WERI-Rb-1 (cell line): Measurements from ENCODE around the gene ZMYND11.

ENCODE experiments used
- DNase-seq: peaks from one replicate; pipeline ENCODE4 v3.0.0-alpha.2; 2020
- H3K27ac ChIP-seq: fragments of 250-450 bp; sonication (Bioruptor Pico); 2 replicates; pipeline ENCODE4 v1.5.1; 2020; ENCODE audit warnings: mild to moderate bottlenecking, moderate library complexity
- H3K27me3 ChIP-seq: fragments of 250-450 bp; sonication (Bioruptor Pico); 2 replicates; pipeline ENCODE4 v1.5.1; 2021; ENCODE audit warnings: mild to moderate bottlenecking, low read depth, moderate library complexity; ENCODE audit not compliant: insufficient read depth, severe bottlenecking
- H3K36me3 ChIP-seq: fragments of 250-450 bp; sonication (Bioruptor Pico); 2 replicates; pipeline ENCODE4 v1.5.1; 2020; ENCODE audit warnings: mild to moderate bottlenecking, moderate library complexity
- H3K4me3 ChIP-seq: 2 replicates; pipeline ENCODE4 v1.5.1; 2011; ENCODE audit warnings: low read depth, mild to moderate bottlenecking, control low read depth, low read length
- H3K9me3 ChIP-seq: fragments of 250-450 bp; sonication (Bioruptor Pico); 2 replicates; pipeline ENCODE4 v1.5.1; 2021; ENCODE audit warnings: mild to moderate bottlenecking, moderate library complexity; ENCODE audit not compliant: severe bottlenecking
- TF ChIP-seq, protein P1 (sequence below): IDR thresholded peaks from 2 replicates; pipeline ENCODE4 v1.5.1; 2011; ENCODE audit warnings: low read depth, mild to moderate bottlenecking, control low read depth, inconsistent platforms, low read length

ZMYND11 gene

DNA sequence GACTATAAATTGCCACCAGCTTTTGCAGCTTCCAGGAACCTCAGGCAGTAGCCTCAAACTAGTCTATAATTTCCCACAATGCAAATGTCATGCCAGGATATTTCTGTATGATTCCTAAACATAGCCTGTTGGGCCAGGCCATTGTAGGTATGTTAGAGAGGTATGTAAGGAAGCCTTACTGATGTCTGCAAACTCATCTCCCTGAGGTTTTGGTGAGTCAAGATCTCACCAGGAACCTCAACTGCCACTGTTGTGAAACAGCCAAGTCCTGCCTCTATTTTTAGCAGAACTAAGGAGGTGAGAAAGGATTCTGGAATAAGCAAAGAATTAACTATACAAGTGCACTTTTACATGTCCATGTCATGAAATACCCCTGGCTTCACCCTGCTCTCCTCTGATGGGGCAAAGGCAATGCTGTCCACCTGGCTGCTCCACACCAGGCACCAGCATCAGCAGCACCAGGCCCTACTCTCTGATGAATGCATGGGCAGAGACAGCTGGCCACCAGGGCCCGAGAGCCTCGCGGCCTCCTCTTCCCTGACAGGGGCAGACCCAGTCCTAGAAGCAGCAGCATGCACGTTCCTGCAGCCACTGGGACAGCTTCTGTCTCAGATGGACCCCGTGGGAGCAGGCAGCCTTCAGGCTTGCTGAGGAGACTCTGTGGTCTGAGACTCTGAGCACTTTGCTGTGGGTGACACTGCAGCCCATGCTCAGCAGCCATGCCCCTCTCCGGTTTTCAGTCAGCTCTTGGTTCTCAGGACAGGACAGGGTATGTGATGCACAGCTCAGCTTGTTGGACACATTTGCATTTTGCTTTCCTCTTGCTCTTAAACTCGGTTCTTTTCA lies 147.3 kb downstream of the ZMYND11 start:
- Histone ChIP-seq H3K27me3 (no peaks in the 10 kb centered on the region), H3K9me3 (no peaks in the 10 kb centered on the region), H3K27ac (no peak overlapping the region), H3K36me3 (no peaks in the 10 kb centered on the region), H3K4me3 (no peak overlapping the region)
- DNase-seq: no peak
- TF ChIP-seq, protein P1, sequence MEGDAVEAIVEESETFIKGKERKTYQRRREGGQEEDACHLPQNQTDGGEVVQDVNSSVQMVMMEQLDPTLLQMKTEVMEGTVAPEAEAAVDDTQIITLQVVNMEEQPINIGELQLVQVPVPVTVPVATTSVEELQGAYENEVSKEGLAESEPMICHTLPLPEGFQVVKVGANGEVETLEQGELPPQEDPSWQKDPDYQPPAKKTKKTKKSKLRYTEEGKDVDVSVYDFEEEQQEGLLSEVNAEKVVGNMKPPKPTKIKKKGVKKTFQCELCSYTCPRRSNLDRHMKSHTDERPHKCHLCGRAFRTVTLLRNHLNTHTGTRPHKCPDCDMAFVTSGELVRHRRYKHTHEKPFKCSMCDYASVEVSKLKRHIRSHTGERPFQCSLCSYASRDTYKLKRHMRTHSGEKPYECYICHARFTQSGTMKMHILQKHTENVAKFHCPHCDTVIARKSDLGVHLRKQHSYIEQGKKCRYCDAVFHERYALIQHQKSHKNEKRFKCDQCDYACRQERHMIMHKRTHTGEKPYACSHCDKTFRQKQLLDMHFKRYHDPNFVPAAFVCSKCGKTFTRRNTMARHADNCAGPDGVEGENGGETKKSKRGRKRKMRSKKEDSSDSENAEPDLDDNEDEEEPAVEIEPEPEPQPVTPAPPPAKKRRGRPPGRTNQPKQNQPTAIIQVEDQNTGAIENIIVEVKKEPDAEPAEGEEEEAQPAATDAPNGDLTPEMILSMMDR: no peak

DNA sequence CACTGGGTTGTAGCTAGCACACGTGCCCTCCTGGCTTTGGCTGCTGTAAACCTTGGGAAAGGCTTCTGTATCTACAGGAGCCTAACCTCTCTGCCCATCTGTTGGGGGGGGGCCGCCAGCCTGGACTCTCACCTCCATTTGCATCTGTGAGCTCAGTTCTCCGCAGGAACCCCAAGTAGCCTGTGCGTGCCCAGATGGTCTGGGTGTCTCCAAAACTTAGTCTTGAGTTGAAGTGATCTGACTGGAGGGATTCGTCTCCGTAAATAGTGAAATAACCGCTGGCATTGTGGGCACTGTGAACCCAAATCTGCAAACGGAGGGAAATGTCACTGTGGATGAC lies 147.9 kb downstream of the ZMYND11 start:
- no peak for DNase-seq
- TF ChIP-seq, protein P1: no peak
- no peaks in the 10 kb centered on the region for H3K9me3 ChIP-seq
- no peaks in the 10 kb centered on the region for H3K27me3 ChIP-seq
- no peaks in the 10 kb centered on the region for H3K36me3 ChIP-seq
- no peak overlapping the region for H3K4me3 ChIP-seq
- no peak overlapping the region for H3K27ac ChIP-seq

DNA sequence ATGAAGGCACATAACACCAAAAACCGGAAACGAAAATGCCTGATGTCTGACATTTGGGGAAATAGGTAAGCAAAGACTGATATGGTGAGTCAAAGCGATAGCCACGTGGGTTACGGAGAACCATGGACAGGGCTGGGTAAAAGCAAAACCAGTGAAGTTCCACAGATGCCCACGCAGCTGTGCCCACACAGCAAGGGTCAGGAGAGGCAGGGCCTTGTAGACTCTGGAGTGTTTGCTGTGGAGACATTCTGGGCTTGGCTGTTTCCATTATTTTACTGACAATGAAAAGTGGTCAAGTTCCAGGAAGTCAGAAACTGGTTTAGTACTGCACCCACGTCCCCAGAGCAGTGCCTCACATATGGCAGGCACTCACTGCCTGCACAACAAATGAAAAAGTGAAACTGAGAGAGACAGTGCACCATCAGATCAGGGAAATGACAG lies 148.7 kb downstream of the ZMYND11 start:
- no peak overlapping the region for H3K4me3 ChIP-seq
- DNase-seq: no peak
- no peak overlapping the region for H3K27ac ChIP-seq
- TF ChIP-seq, protein P1: no peak
- no peaks in the 10 kb centered on the region for H3K9me3 ChIP-seq
- H3K27me3 ChIP-seq: no peaks in the 10 kb centered on the region
- H3K36me3 ChIP-seq: no peaks in the 10 kb centered on the region

DNA sequence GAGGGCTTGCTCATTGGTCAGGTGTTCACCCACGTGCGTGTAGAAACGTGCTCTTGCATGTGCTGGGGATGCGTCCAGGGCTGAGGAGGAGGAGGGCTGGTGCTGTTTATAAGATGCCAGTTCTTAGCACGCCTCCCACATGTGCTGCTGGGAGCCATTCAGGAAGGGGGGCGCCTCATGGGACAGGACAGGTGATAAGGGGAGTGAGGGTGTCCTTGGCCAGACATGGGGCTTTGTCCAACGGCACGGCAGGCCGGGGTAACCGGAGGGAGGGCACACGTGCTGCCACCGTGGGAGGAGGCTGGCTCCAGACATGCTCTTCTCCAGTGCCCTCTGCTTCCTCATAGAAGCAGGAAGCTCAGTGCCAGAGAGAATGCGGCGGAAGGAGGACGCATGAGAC lies 150.0 kb downstream of the ZMYND11 start:
- H3K36me3 ChIP-seq: no peaks in the 10 kb centered on the region
- H3K27me3 ChIP-seq: no peaks in the 10 kb centered on the region
- no peak overlapping the region for H3K27ac ChIP-seq
- TF ChIP-seq, protein P1: no peak
- no peaks in the 10 kb centered on the region for H3K9me3 ChIP-seq
- no peak overlapping the region for H3K4me3 ChIP-seq
- DNase-seq: no peak

DNA sequence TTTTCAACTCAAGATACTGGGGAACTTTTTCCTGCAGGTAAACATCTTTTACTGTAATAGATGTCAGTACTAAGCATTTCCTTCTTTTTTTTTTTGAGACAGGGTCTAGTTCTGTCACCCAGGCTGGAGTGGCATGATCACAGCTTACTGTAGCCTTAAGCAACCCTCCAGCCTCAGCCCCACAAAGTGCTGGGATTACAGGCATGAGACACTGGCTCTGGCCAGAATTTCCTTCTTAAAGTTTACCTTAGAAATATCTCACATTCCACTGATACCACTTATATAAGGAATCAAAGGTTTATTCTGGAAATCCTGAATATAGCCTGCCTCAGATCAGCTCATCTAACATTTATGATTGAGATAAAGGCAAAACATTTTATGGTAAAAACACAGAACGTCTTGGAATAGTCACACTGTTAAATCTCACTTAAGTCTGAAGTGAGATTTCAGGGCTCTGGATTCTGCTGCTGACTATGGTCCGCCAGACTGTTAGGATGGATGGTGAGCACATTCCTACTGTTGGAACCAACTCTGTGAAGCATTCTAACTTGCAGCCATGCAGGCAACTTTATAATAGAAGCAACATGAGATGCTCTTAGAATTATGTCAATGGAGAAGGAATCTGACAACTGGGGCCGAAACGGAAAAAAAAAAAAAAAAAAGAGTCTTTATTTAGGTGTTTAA lies 151.9 kb downstream of the ZMYND11 start:
- H3K27me3 ChIP-seq: no peaks in the 10 kb centered on the region
- H3K27ac ChIP-seq: no peak overlapping the region
- no peaks in the 10 kb centered on the region for H3K9me3 ChIP-seq
- no peak for DNase-seq
- no peaks in the 10 kb centered on the region for H3K36me3 ChIP-seq
- no peak overlapping the region for H3K4me3 ChIP-seq
- TF ChIP-seq, protein P1: no peak
